Measurements from ENCODE around the gene ATP8B4. TPM values are rescaled to one million over a fixed set of nuclear protein-coding genes. Genes with fewer than 3 reads are reported as not detected.

ATP8B4 gene
- total RNA-seq, 1 donor from 2014 or later, result not detected

GRCh38 chr15:50067254-50067653 is 51.8 kb downstream of the ATP8B4 start:
- no peak for DNase-seq (ENCODE audit: extremely low read depth, low read depth, low spot score)

GRCh38 chr15:50066666-50067065 is 52.4 kb downstream of the ATP8B4 start:
- no peak for DNase-seq (ENCODE audit: extremely low read depth, low read depth, low spot score)

GRCh38 chr15:50066202-50066601 is 52.8 kb downstream of the ATP8B4 start:
- no peak for DNase-seq (ENCODE audit: extremely low read depth, low read depth, low spot score)

DNA sequence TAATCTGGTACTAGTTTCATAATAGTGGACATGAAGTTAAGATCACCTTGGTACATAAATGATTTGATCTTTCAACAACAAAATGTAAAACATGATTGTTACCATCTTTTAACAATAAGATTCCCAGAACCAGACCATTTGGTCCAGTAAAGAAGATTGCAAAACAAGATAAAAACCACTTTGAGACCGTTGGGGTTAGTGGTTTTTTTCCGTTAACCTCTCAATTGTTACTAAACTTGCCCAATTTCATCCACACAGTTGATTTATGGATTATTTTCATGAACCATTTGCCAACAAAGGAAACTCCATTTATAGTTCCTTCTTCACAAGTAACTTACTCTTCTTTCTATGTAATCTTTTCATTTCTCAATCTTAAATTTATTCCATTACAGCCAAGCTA is 53.8 kb downstream of the ATP8B4 start:
- DNase-seq (ENCODE audit: extremely low read depth, low read depth, low spot score), result no peak

- DNase-seq (ENCODE audit: extremely low read depth, low read depth, low spot score), result no peak
These were observed 54.4 kb downstream of the ATP8B4 start for GRCh38 chr15:50064673-50065072.

DNA sequence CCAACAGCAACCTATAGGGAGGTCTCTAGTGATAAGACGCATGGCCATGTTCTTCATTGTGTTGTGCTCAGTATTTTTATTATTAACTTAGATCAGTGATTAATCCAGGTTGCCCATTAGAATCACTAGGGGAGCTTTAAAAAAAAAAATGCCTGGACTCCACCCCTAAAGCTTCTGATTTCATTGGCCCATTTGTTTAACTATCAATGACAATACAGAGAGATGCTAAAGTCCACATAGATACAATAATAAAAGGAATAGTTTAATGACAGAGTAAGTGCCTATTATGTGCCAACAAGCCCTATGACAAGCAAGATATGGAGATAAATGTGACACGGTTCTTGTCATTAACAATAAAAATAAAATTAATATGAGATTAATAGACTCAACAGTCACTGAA is 55.8 kb downstream of the ATP8B4 start:
- DNase-seq (ENCODE audit: extremely low read depth, low read depth, low spot score), result no peak

- DNase-seq (ENCODE audit: extremely low read depth, low read depth, low spot score), result no peak
These were observed 57.5 kb downstream of the ATP8B4 start for GRCh38 chr15:50061503-50061902.

DNA sequence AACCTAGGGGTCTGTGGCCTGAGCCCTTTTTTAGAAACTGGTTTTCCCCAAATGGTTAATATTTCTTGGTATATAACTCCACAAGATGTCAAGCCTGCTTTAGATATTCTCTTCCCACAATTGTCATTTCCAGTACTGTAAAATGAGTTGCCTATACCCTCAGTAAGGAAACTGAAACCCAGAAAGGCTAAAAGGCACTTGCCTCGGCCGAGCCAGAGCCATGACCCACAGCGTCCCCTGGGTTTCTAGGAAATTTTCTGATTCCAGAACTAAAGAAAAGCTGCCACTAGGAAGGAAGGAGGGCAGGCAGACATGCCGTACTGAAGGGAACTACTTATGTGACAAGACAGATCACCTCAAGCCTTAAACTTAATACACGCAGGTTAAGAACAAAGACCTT is 59.1 kb downstream of the ATP8B4 start:
- no peak for DNase-seq (ENCODE audit: extremely low read depth, low read depth, low spot score)

- no peak for DNase-seq (ENCODE audit: extremely low read depth, low read depth, low spot score)
These were observed 59.7 kb downstream of the ATP8B4 start for GRCh38 chr15:50059203-50059772.

GRCh38 chr15:50057905-50058639 is 61.0 kb downstream of the ATP8B4 start:
- DNase-seq (ENCODE audit: extremely low read depth, low read depth, low spot score), result peak; percentile 12

DNA sequence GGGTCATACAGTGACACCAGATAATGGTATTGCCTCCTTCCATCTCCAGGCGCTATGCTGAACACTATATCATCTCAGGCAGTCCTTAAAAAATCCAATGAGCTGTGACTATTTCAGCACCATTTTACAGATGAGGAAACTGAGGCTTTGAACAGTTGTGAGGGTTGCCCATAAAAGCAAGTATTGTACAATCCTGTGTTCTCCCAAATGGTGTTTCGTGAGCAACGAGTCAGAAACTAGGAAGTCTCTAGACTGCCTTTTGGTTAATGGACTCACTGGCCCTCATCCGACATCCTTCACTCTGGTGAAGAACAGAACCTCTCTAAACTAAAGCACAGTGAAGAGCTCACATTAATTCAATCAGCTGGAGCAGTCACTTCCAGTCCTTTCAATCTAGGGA is 61.8 kb downstream of the ATP8B4 start:
- no peak for DNase-seq (ENCODE audit: extremely low read depth, low read depth, low spot score)

DNA sequence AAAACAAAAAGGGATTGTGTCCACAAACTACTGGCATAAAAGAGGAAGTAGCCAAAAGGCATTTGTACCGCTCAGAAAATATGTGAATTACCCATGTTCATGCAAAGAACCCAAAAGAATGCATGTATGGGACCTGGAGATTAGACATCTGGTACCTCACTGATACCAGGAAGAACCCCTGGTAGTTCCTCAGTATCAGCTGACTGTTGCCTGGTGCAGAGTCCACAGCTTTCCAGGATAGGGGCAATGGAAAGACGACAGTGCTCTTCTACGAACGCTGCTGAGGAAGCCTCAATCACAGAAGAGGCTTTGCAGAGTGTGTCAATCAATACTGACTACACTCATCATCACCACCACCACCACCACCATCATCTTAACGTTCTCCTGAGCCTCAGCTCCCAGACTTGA is 63.3 kb downstream of the ATP8B4 start:
- no peak for DNase-seq (ENCODE audit: extremely low read depth, low read depth, low spot score)

DNA sequence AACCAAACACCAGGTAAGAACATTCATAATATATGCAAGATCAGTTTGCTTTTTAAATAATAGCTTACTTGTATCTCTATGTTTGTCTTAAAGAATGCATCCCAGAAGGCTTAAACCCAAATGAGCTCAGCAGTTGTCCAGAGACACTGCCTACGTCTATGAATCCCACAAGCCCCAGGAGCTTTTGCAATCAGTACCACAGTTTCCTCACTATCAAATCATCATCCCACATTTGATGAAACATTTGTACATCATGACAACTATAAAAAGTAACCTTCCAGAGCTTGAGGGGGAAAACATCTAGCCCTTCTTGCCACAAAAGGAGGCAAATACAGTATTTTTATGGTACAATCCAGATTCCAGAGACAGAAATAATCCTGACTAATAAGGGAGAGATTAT is 63.7 kb downstream of the ATP8B4 start:
- DNase-seq (ENCODE audit: extremely low read depth, low read depth, low spot score), result no peak

- no peak for DNase-seq (ENCODE audit: extremely low read depth, low read depth, low spot score)
These were observed 65.8 kb downstream of the ATP8B4 start for GRCh38 chr15:50053055-50053856.

- DNase-seq (ENCODE audit: extremely low read depth, low read depth, low spot score), result peak; percentile 16
These were observed 67.1 kb downstream of the ATP8B4 start for GRCh38 chr15:50051811-50052419.

GRCh38 chr15:50050986-50051743 is 67.9 kb downstream of the ATP8B4 start:
- no peak for DNase-seq (ENCODE audit: extremely low read depth, low read depth, low spot score)

GRCh38 chr15:50049871-50050270 is 69.2 kb downstream of the ATP8B4 start:
- no peak for DNase-seq (ENCODE audit: extremely low read depth, low read depth, low spot score)

DNA sequence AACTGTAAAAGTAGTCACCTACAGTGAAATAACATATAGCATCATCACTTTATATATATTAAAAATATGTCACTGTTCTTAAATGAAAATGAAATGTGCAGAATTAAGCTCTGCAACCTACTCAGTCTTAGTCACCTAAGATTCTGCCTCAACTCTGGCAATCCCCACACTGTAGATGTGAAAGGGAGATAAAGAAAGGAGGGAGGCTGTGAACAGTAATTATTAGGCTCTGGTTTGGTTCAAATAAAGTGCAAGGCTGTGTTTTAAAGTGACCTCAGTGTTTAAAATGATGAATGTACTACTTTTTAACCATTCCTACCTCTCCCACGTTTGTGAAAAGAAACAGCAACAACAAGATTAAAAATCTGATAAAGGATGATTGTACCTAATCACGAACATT is 72.2 kb downstream of the ATP8B4 start:
- DNase-seq (ENCODE audit: extremely low read depth, low read depth, low spot score), result no peak

DNA sequence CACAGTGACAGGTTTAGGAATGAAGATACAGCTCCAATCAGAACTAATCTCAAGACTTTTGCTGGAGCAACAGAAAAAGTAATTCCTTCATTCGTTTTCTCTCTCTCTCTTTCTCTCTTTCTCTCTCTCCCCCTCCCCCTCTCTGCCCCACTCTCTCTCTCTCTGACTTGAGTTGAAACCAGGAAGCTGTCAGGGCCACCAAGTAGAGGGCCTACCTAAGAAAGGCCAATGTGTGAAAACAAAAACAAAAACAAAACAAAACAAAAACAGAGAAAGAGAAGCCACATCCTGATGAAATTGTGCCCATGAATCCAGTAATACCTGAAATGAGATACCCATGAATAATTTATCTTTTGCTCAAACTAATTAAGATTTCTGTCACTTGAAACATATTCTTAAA is 72.9 kb downstream of the ATP8B4 start:
- no peak for DNase-seq (ENCODE audit: extremely low read depth, low read depth, low spot score)

DNA sequence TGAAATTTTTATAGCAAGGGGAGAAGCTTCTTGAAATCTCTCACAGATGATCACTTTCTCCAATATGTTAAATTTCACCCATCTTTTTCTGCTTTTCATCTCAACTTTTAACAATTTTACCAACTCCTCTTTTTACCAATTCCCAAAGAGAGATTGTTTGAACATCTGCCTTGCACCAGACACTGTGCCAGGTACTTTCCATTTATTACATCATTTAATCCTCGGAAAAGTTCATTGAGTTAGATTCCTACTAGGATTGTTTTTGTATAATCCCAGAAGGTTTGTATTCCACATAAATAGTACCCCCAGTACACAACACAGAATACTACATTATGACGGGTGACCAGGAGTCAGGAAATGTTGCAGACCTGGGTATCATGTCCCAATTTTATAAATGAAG is 74.1 kb downstream of the ATP8B4 start:
- no peak for DNase-seq (ENCODE audit: extremely low read depth, low read depth, low spot score)

DNA sequence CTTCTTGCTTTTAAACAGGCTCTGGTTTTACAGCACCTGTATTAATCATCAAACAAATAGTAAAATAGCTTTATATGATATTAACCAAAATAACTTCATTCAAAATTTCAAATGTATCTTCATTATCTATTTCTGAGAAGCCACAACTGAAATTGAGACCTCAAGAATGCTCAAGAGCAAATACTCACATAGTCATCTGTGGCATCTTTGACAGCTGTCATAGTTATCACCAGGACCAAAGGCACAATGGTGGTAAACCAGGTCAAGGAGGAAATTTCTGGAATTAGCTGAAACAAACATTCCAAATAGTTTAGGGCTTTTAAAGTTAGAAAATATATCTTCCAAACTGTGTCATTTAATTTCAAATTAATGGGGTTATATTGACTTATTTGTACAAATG is 74.6 kb downstream of the ATP8B4 start:
- no peak for DNase-seq (ENCODE audit: extremely low read depth, low read depth, low spot score)

All from glomerular endothelial cell (primary cell).